IPS-NIHi7 (cell line): Measurements from ENCODE around the gene DAD1.
"Not testable (repeated sequence)": the region's sequence is repeated elsewhere in the genome, so short reads cannot be mapped to it uniquely, and the experiment has no call there.

Experiments used
- DNase-seq: peaks from one replicate; pipeline ENCODE4 v3.0.0; 2012; ENCODE audit warnings: mixed read lengths; ENCODE audit errors: extremely low spot score

Gene DAD1

GRCh38 chr14:22552001-22552826 lies 36.8 kb downstream of the DAD1 start:
- no peak for DNase-seq

GRCh38 chr14:22551605-22551997 lies 37.4 kb downstream of the DAD1 start:
- no peak for DNase-seq

GRCh38 chr14:22549981-22550673 lies 38.9 kb downstream of the DAD1 start:
- DNase-seq = no peak

GRCh38 chr14:22549324-22549962 lies 39.6 kb downstream of the DAD1 start:
- DNase-seq = no peak

GRCh38 chr14:22547948-22548750 lies 40.9 kb downstream of the DAD1 start:
- no peak for DNase-seq

GRCh38 chr14:22547313-22547947 lies 41.6 kb downstream of the DAD1 start:
- no peak for DNase-seq

GRCh38 chr14:22546722-22547071 lies 42.3 kb downstream of the DAD1 start:
- DNase-seq = no peak

- peak; percentile 43 for DNase-seq
Measured at GRCh38 chr14:22545842-22546721, 42.9 kb downstream of the DAD1 start.

GRCh38 chr14:22544881-22545420 lies 44.1 kb downstream of the DAD1 start:
- DNase-seq = no peak

GRCh38 chr14:22544406-22544805 lies 44.6 kb downstream of the DAD1 start:
- DNase-seq = no peak

GRCh38 chr14:22543570-22544357 lies 45.3 kb downstream of the DAD1 start:
- not testable (repeated sequence) for DNase-seq

GRCh38 chr14:22542360-22542759 lies 46.7 kb downstream of the DAD1 start:
- DNase-seq = no peak

GRCh38 chr14:22541721-22542120 lies 47.3 kb downstream of the DAD1 start:
- DNase-seq = no peak

GRCh38 chr14:22540811-22541360 lies 48.1 kb downstream of the DAD1 start:
- DNase-seq = no peak

GRCh38 chr14:22540293-22540692 lies 48.7 kb downstream of the DAD1 start:
- no peak for DNase-seq

GRCh38 chr14:22539831-22540230 lies 49.2 kb downstream of the DAD1 start:
- no peak for DNase-seq

GRCh38 chr14:22538671-22539228 lies 50.3 kb downstream of the DAD1 start:
- DNase-seq = no peak

- no peak for DNase-seq
Measured at GRCh38 chr14:22537436-22538310, 51.4 kb downstream of the DAD1 start.
